HG03139 (cell line): Measurements from ENCODE around the gene SLC11A2.
"Not testable (repeated sequence)": the region's sequence is repeated elsewhere in the genome, so short reads cannot be mapped to it uniquely, and the experiment has no call there.

Experiments used
- ATAC-seq: cut with Tn5 transposase; IDR thresholded peaks from one replicate; pipeline ENCODE4 v1.9.1; 2021; ENCODE audit not compliant: unreplicated experiment

SLC11A2 gene

GRCh38 chr12:51027342-51027835 lies 1.2 kb upstream of the SLC11A2 start:
- no peak for ATAC-seq

GRCh38 chr12:51025338-51025835 lies 797 bp downstream of the SLC11A2 start:
- ATAC-seq = no peak

- no peak for ATAC-seq
Measured at GRCh38 chr12:51023625-51024382, 2.4 kb downstream of the SLC11A2 start.

GRCh38 chr12:51021694-51022093 lies 4.5 kb downstream of the SLC11A2 start:
- no peak for ATAC-seq

GRCh38 chr12:51020448-51021182 lies 5.6 kb downstream of the SLC11A2 start:
- no peak for ATAC-seq

GRCh38 chr12:51019927-51020326 lies 6.3 kb downstream of the SLC11A2 start:
- ATAC-seq = no peak

GRCh38 chr12:51018956-51019355 lies 7.2 kb downstream of the SLC11A2 start:
- ATAC-seq = no peak

GRCh38 chr12:51017452-51017851 lies 8.7 kb downstream of the SLC11A2 start:
- no peak for ATAC-seq

- ATAC-seq = not testable (repeated sequence)
Measured at GRCh38 chr12:51014467-51014866, 11.7 kb downstream of the SLC11A2 start.

- no peak for ATAC-seq
Measured at GRCh38 chr12:51013441-51013840, 12.7 kb downstream of the SLC11A2 start.

GRCh38 chr12:51012570-51013236 lies 13.5 kb downstream of the SLC11A2 start:
- ATAC-seq = no peak

- ATAC-seq = no peak
Measured at GRCh38 chr12:51011955-51012354, 14.2 kb downstream of the SLC11A2 start.

- no peak for ATAC-seq
Measured at GRCh38 chr12:51009056-51009440, 17.1 kb downstream of the SLC11A2 start.

- ATAC-seq = no peak
Measured at GRCh38 chr12:51008329-51009055, 17.7 kb downstream of the SLC11A2 start.

- no peak for ATAC-seq
Measured at GRCh38 chr12:51005671-51006070, 20.5 kb downstream of the SLC11A2 start.

GRCh38 chr12:51005030-51005429 lies 21.2 kb downstream of the SLC11A2 start:
- ATAC-seq = no peak

- ATAC-seq = no peak
Measured at GRCh38 chr12:51004504-51004903, 21.7 kb downstream of the SLC11A2 start.

- no peak for ATAC-seq
Measured at GRCh38 chr12:51001799-51002198, 24.4 kb downstream of the SLC11A2 start.

- no peak for ATAC-seq
Measured at GRCh38 chr12:51000245-51000644, 25.9 kb downstream of the SLC11A2 start.

GRCh38 chr12:50999093-50999492 lies 27.1 kb downstream of the SLC11A2 start:
- ATAC-seq = no peak

GRCh38 chr12:50992819-50993218 lies 33.4 kb downstream of the SLC11A2 start:
- no peak for ATAC-seq
